A673 (cell line): ENCODE results near the gene PGAP3. TPM values are rescaled to one million over a fixed set of nuclear protein-coding genes. Genes with fewer than 3 reads are reported as not detected.

ENCODE experiments used
- BruUV-seq: library from RNA; stranded (reverse); fragments of 400-500 nt; replicated peaks from 2 replicates; lab custom pipeline; 2021; lab: Mats Ljungman, UMichigan
- CTCF ChIA-PET: fragments of 300-600 bp; sonication (Branson Sonifier 250); formaldehyde crosslinking; loops from one replicate; lab custom pipeline; 2022; ENCODE audit warnings: antibody characterized with exemption; lab: Charles Lee
- POLR2A ChIA-PET: fragments of 300-600 bp; sonication (Branson Sonifier 250); formaldehyde crosslinking; loops from one replicate; lab custom pipeline; 2022; ENCODE audit warnings: antibody characterized with exemption; ENCODE audit not compliant: low non-redundant PET; lab: Charles Lee
- DNase-seq: peaks from one replicate; pipeline ENCODE4 v3.0.0-alpha.2; 2015; ENCODE audit warnings: low spot score
- H3K27ac ChIP-seq: fragments of 200-600 bp; sonication (generic); 2 replicates; pipeline ENCODE4 v1.5.1; 2016; ENCODE audit warnings: mixed run types, low read depth, mild to moderate bottlenecking, mixed read lengths, antibody characterized with exemption, low read length; ENCODE audit not compliant: poor library complexity, severe bottlenecking
- H3K27me3 ChIP-seq: fragments of 200-600 bp; sonication (generic); replicated peaks from 2 replicates; pipeline ENCODE4 v1.6.1; 2017; ENCODE audit warnings: mixed run types, low read depth, mild to moderate bottlenecking, mixed read lengths, antibody characterized with exemption, low read length; ENCODE audit not compliant: insufficient read depth, poor library complexity
- H3K36me3 ChIP-seq: fragments of 200-600 bp; sonication (generic); 2 replicates; pipeline ENCODE4 v1.6.1; 2016; ENCODE audit warnings: mixed run types, mild to moderate bottlenecking, mixed read lengths, antibody characterized with exemption, low read length; ENCODE audit not compliant: insufficient read depth, poor library complexity, severe bottlenecking
- H3K4me1 ChIP-seq: fragments of 200-600 bp; sonication (generic); 2 replicates; pipeline ENCODE4 v1.6.1; 2017; ENCODE audit warnings: mixed run types, mild to moderate bottlenecking, mixed read lengths, antibody characterized with exemption, low read length; ENCODE audit not compliant: insufficient read depth, poor library complexity, severe bottlenecking
- H3K4me3 ChIP-seq: fragments of 200-600 bp; sonication (generic); 2 replicates; pipeline ENCODE4 v1.5.1; 2016; ENCODE audit warnings: low read depth, mixed run types, mild to moderate bottlenecking, mixed read lengths, low read length; ENCODE audit not compliant: poor library complexity, severe bottlenecking
- H3K9me3 ChIP-seq: fragments of 200-600 bp; sonication (generic); 2 replicates; pipeline ENCODE4 v1.6.1; 2016; ENCODE audit warnings: mixed run types, low read depth, mild to moderate bottlenecking, mixed read lengths, antibody characterized with exemption, low read length; ENCODE audit not compliant: poor library complexity, severe bottlenecking
- CTCF ChIP-seq: fragments of 300-800, 200-600 bp; sonication (generic); conservative IDR thresholded peaks from 2 replicates; pipeline ENCODE4 v1.5.1; 2017; ENCODE audit warnings: low read depth, mild to moderate bottlenecking, antibody characterized with exemption, low read length, moderate library complexity, mixed read lengths
- EZH2 ChIP-seq: fragments of 200-600 bp; sonication (generic); IDR thresholded peaks from 2 replicates; pipeline ENCODE4 v1.6.1; 2017; ENCODE audit warnings: borderline replicate concordance, low read depth, mild to moderate bottlenecking, mixed read lengths, antibody characterized with exemption, low read length; ENCODE audit not compliant: poor library complexity, severe bottlenecking
- intact Hi-C: fragments of 100-400 bp; cut with micrococcal nuclease; formaldehyde crosslinking; loops from one replicate; pipeline ENCODE4 v1.10.0; 2022; ENCODE audit not compliant: unreplicated experiment
- total RNA-seq: library from RNA; stranded (reverse); gene quantifications from 2 replicates; pipeline ENCODE4 v1.2.3, GENCODE V29; 2021

PGAP3 gene
- total RNA-seq, 1 experiment from 2014 or later, result 3.6 TPM

- ChIA-PET POLR2A (no interaction called here), CTCF (no interaction called here)
- no peak for DNase-seq
- Histone ChIP-seq H3K4me1 (no peaks in the 10 kb centered on the region), H3K27ac (no peak overlapping the region), H3K4me3 (no peak overlapping the region), H3K27me3 (no peaks in the 10 kb centered on the region), H3K36me3 (no peaks in the 10 kb centered on the region), H3K9me3 (no peaks in the 10 kb centered on the region)
- no peak for TF ChIP-seq CTCF
- TF ChIP-seq EZH2, result no peak
- intact Hi-C loops, result no loop called here
- BruUV-seq, result no TSS peak
These were observed 18.0 kb upstream of the PGAP3 start for GRCh38 chr17:39705786-39706348.

- POLR2A ChIA-PET, result no interaction called here
- TF ChIP-seq EZH2 (no peak), CTCF (no peak)
- Histone ChIP-seq H3K27me3 (no peaks in the 10 kb centered on the region), H3K36me3 (no peaks in the 10 kb centered on the region), H3K9me3 (no peaks in the 10 kb centered on the region), H3K4me3 (no peak overlapping the region), H3K4me1 (no peaks in the 10 kb centered on the region), H3K27ac (no peak overlapping the region)
- intact Hi-C loops, result no loop called here
- no peak for DNase-seq
- CTCF ChIA-PET, result no interaction called here
- BruUV-seq, result no TSS peak
These were observed 17.1 kb upstream of the PGAP3 start for GRCh38 chr17:39704821-39705551.

GRCh38 chr17:39703913-39704312 is 16.1 kb upstream of the PGAP3 start:
- no peaks in the 10 kb centered on the region for H3K36me3 ChIP-seq
- CTCF ChIA-PET, result no interaction called here
- no TSS peak for BruUV-seq
- no peak overlapping the region for H3K27ac ChIP-seq
- no peaks in the 10 kb centered on the region for H3K4me1 ChIP-seq
- no peaks in the 10 kb centered on the region for H3K27me3 ChIP-seq
- no peaks in the 10 kb centered on the region for H3K9me3 ChIP-seq
- intact Hi-C loops, result no loop called here
- TF ChIP-seq EZH2 (no peak), CTCF (no peak)
- no peak overlapping the region for H3K4me3 ChIP-seq
- POLR2A ChIA-PET, result no interaction called here
- DNase-seq, result no peak
